Fibroblast of mammary gland (primary cell): ENCODE measurements around the gene KARS1.

ENCODE experiments used
- DNase-seq: peaks from one replicate; pipeline ENCODE4 v3.0.0-alpha.2; 2010; ENCODE audit warnings: low read depth
- H3K4me3 ChIP-seq: 2 replicates; pipeline ENCODE4 v1.5.1; 2011; ENCODE audit warnings: low read depth, mild to moderate bottlenecking, low read length, moderate library complexity; ENCODE audit not compliant: control insufficient read depth
- CTCF ChIP-seq: conservative IDR thresholded peaks from 2 replicates; pipeline ENCODE4 v1.5.1; 2011; ENCODE audit warnings: low read depth, low read length, inconsistent platforms; ENCODE audit not compliant: control insufficient read depth, insufficient read depth

KARS1 gene

GRCh38 chr16:75590920-75591843 lies 56.3 kb downstream of the KARS1 start:
- DNase-seq = peak; percentile 75
- TF ChIP-seq CTCF = no peak

GRCh38 chr16:75589306-75589705 lies 58.2 kb downstream of the KARS1 start:
- DNase-seq = no peak
- H3K4me3 ChIP-seq = no peak overlapping the region
- no peak for TF ChIP-seq CTCF

More at GRCh38 chr16:75590920-75591843, 56.3 kb downstream of the KARS1 start:
- no peak overlapping the region for H3K4me3 ChIP-seq

- no peak for TF ChIP-seq CTCF
- DNase-seq = no peak
- no peak overlapping the region for H3K4me3 ChIP-seq
Measured at GRCh38 chr16:75588716-75589115, 58.7 kb downstream of the KARS1 start.

- DNase-seq = no peak
- TF ChIP-seq CTCF = no peak
- H3K4me3 ChIP-seq = no peak overlapping the region
Measured at GRCh38 chr16:75584108-75584507, 63.4 kb downstream of the KARS1 start.

GRCh38 chr16:75579281-75579834 lies 68.1 kb downstream of the KARS1 start:
- H3K4me3 ChIP-seq = no peak overlapping the region
- no peak for TF ChIP-seq CTCF
- no peak for DNase-seq

GRCh38 chr16:75578725-75579124 lies 68.7 kb downstream of the KARS1 start:
- TF ChIP-seq CTCF = no peak
- peak; percentile 11 for DNase-seq

More at GRCh38 chr16:75578725-75579124, 68.7 kb downstream of the KARS1 start:
- H3K4me3 ChIP-seq = no peak overlapping the region
